Measurements from ENCODE around the gene TPST2.

- TF ChIP-seq CTCF (IDR thresholded peaks at IDR 0.05; ENCODE audit: low read depth, low read length) (no peak), EZH2phosphoT487 (IDR thresholded peaks at IDR 0.05; ENCODE audit: low read depth) (no peak)
Measured at GRCh38 chr22:26527167-26527566, 62.8 kb downstream of the TPST2 start.
